Esophagus muscularis mucosa (tissue), 3 donors: ENCODE results near the gene GTF2IRD1.

ENCODE experiments used
- CTCF ChIP-seq, 3 experiments: fragments of 200-600 bp in 2 of 3; fragments of 450-650 bp in 1 of 3; sonication (generic) in 2 of 3; IDR thresholded peaks; one replicate each; pipeline ENCODE4 v1.5.1; 2017 to 2019; ENCODE audit warnings: antibody characterized with exemption in 3 of 3, mild to moderate bottlenecking in 2 of 3, moderate library complexity in 1 of 3
- POLR2A ChIP-seq: fragments of 450-650 bp; IDR thresholded peaks from one replicate; pipeline ENCODE4 v1.6.1; 2017; ENCODE audit warnings: antibody characterized with exemption, moderate library complexity, mild to moderate bottlenecking, low read depth

- TF ChIP-seq CTCF (IDR thresholded peaks at IDR 0.05): no peak
- TF ChIP-seq POLR2A: no peak
Measured at GRCh38 chr7:74424291-74424880, 29.3 kb upstream of the GTF2IRD1 start.
